HG02938 (cell line): ENCODE data around the gene DPH6.
"Not testable (repeated sequence)": the region's sequence is repeated elsewhere in the genome, so short reads cannot be mapped to it uniquely, and the experiment has no call there.

ENCODE experiments used
- ATAC-seq: cut with Tn5 transposase; IDR thresholded peaks from one replicate; pipeline ENCODE4 v1.9.1; 2021; ENCODE audit warnings: mild to moderate bottlenecking, moderate library complexity; ENCODE audit not compliant: unreplicated experiment

DPH6 gene

GRCh38 chr15:35545824-35546510, at the start of gene DPH6:
TSS of gene DPH6 (minus strand) at chr15:35546165. CDS start at chr15:35546141, 24 bp downstream.
- ATAC-seq: peak; percentile 82

- no peak for ATAC-seq
Measured at GRCh38 chr15:35595656-35596055, 49.7 kb upstream of the DPH6 start.

- not testable (repeated sequence) for ATAC-seq
Measured at GRCh38 chr15:35591987-35592386, 46.0 kb upstream of the DPH6 start.

GRCh38 chr15:35583863-35584528, 38.0 kb upstream of the DPH6 start:
- ATAC-seq: no peak

- no peak for ATAC-seq
Measured at GRCh38 chr15:35580606-35581005, 34.6 kb upstream of the DPH6 start.

- ATAC-seq: no peak
Measured at GRCh38 chr15:35567392-35567791, 21.4 kb upstream of the DPH6 start.

GRCh38 chr15:35566991-35567390, 21.0 kb upstream of the DPH6 start:
- ATAC-seq: no peak

GRCh38 chr15:35565901-35566300, 19.9 kb upstream of the DPH6 start:
- no peak for ATAC-seq

- no peak for ATAC-seq
Measured at GRCh38 chr15:35562641-35563040, 16.7 kb upstream of the DPH6 start.

- no peak for ATAC-seq
Measured at GRCh38 chr15:35561308-35561707, 15.3 kb upstream of the DPH6 start.

GRCh38 chr15:35560870-35561269, 14.9 kb upstream of the DPH6 start:
- no peak for ATAC-seq

- ATAC-seq: no peak
Measured at GRCh38 chr15:35560258-35560657, 14.3 kb upstream of the DPH6 start.

GRCh38 chr15:35559683-35560082, 13.7 kb upstream of the DPH6 start:
- no peak for ATAC-seq

GRCh38 chr15:35557544-35557943, 11.6 kb upstream of the DPH6 start:
- no peak for ATAC-seq

- ATAC-seq: no peak
Measured at GRCh38 chr15:35557012-35557411, 11.0 kb upstream of the DPH6 start.

GRCh38 chr15:35555244-35555643, 9.3 kb upstream of the DPH6 start:
- ATAC-seq: no peak

GRCh38 chr15:35550957-35551356, 5.0 kb upstream of the DPH6 start:
- ATAC-seq: no peak

- no peak for ATAC-seq
Measured at GRCh38 chr15:35549567-35549966, 3.6 kb upstream of the DPH6 start.

- ATAC-seq: no peak
Measured at GRCh38 chr15:35548435-35548834, 2.5 kb upstream of the DPH6 start.

- no peak for ATAC-seq
Measured at GRCh38 chr15:35547775-35548364, 1.9 kb upstream of the DPH6 start.

- no peak for ATAC-seq
Measured at GRCh38 chr15:35546511-35547381, 781 bp upstream of the DPH6 start.
